Ascending aorta (tissue), 2 donors: ENCODE data around the gene TAF1C. TPM values are rescaled to one million over a fixed set of nuclear protein-coding genes. Genes with fewer than 3 reads are reported as not detected.

Experiments used
- DNase-seq, 2 donors: peaks; one replicate each; pipeline ENCODE4 v3.0.0-alpha.2; 2019; ENCODE audit warnings: low spot score in 2 of 2
- H3K27ac ChIP-seq, 2 donors: fragments of 200-600 bp; sonication (generic); one replicate each; pipeline ENCODE4 v1.5.1; 2016 to 2017; ENCODE audit warnings: mild to moderate bottlenecking in 1 of 2
- H3K27me3 ChIP-seq: fragments of 200-600 bp; sonication (generic); one replicate; pipeline ENCODE4 v1.5.1; 2017
- H3K36me3 ChIP-seq, 2 donors: fragments of 200-600 bp; sonication (generic); one replicate each; pipeline ENCODE4 v1.5.1; 2016
- H3K4me1 ChIP-seq, 2 donors: fragments of 200-600 bp; sonication (generic); one replicate each; pipeline ENCODE4 v1.5.1; 2016 to 2017; ENCODE audit warnings: mild to moderate bottlenecking in 1 of 2
- H3K4me3 ChIP-seq, 2 donors: fragments of 200-600 bp; sonication (generic); one replicate each; pipeline ENCODE4 v1.5.1; 2016 to 2017; ENCODE audit warnings: mild to moderate bottlenecking in 1 of 2
- H3K9me3 ChIP-seq, 2 donors: fragments of 200-600 bp; sonication (generic); one replicate each; pipeline ENCODE4 v1.5.1; 2016
- intact Hi-C: fragments of 100-400 bp; cut with DNase I; formaldehyde crosslinking; loops from one replicate; pipeline ENCODE4 v1.15.1; 2023
- total RNA-seq: library from RNA; depleted of rRNA; stranded (reverse); fragments of >200 nt; gene quantifications from one replicate; pipeline ENCODE4 v1.1.0, GENCODE V29; 2016
- TF ChIP-seq, protein P1 (sequence below), 3 experiments: fragments of 200-600 bp in 2 of 3; fragments of 450-650 bp in 1 of 3; sonication (generic) in 2 of 3; IDR thresholded peaks; one replicate each; pipeline ENCODE4 v1.5.1; 2016 to 2019; ENCODE audit warnings: antibody characterized with exemption in 3 of 3, mild to moderate bottlenecking in 1 of 3, moderate library complexity in 1 of 3

TAF1C gene, protein sequence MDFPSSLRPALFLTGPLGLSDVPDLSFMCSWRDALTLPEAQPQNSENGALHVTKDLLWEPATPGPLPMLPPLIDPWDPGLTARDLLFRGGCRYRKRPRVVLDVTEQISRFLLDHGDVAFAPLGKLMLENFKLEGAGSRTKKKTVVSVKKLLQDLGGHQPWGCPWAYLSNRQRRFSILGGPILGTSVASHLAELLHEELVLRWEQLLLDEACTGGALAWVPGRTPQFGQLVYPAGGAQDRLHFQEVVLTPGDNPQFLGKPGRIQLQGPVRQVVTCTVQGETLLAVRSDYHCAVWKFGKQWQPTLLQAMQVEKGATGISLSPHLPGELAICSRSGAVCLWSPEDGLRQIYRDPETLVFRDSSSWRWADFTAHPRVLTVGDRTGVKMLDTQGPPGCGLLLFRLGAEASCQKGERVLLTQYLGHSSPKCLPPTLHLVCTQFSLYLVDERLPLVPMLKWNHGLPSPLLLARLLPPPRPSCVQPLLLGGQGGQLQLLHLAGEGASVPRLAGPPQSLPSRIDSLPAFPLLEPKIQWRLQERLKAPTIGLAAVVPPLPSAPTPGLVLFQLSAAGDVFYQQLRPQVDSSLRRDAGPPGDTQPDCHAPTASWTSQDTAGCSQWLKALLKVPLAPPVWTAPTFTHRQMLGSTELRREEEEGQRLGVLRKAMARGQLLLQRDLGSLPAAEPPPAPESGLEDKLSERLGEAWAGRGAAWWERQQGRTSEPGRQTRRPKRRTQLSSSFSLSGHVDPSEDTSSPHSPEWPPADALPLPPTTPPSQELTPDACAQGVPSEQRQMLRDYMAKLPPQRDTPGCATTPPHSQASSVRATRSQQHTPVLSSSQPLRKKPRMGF
- 151 TPM for total RNA-seq

DNA sequence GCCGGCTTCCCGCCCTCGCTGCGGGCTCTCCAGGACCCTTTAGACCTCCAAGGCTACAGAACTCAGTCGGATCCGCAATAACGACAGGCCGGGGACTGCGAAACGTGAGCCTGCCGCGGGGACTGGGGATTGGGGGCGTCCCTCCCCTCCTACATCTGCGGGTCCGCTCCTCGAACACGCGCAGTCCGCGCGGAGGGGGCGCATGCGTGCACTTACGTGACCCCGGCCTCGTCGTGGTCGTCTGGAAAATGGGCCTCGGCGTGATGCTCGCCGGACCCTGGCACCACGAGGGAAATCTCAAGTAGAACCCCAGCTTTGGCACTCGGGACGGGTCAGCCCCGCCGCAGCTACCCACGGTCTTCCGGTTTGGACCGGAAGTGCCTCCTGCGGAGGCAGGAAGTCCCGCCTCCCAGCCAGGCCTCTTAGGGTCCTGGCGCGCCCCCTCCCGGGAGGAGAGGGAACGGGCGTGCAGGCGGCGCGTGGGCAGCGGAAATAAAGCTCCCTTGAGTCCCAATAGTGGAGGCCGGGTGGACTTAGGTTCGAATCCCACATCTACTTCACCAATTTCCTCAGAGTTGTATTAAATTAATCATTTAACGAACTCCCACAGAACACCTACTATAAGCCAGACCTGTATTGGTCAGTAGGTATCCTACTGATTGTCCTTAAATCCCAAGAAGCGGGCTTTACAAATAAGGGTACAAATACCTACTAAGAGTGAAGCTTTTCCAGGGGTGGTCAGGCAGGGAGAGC, at the start of gene TAF1C:
Gene TAF1C, minus strand, starts transcription at position 373 of the 753 bp plus-strand sequence. CDS start 2,069 bp downstream, outside the sequence.
- peak; percentile 71 to 97 for DNase-seq
- intact Hi-C loops = loop anchor here (1.0 to 10.0 kb wide), 6 partner anchors 42 to 262 kb away; partner anchors contain the start of genes DNAAF1, HSDL1 and MBTPS1
- Histone ChIP-seq H3K27ac (peak within 1 kb of the TSS; percentile 67 to 82), H3K4me1 (peaks cover 5 to 10% of the 10 kb centered on the region in 2 donors), H3K27me3 (no peaks in the 10 kb centered on the region), H3K4me3 (peak within 1 kb of the TSS; percentile 93 to 96), H3K36me3 (peaks cover 27 to 29% of the 10 kb centered on the region in 2 donors), H3K9me3 (no peaks in the 10 kb centered on the region)
- TF ChIP-seq, protein P1, sequence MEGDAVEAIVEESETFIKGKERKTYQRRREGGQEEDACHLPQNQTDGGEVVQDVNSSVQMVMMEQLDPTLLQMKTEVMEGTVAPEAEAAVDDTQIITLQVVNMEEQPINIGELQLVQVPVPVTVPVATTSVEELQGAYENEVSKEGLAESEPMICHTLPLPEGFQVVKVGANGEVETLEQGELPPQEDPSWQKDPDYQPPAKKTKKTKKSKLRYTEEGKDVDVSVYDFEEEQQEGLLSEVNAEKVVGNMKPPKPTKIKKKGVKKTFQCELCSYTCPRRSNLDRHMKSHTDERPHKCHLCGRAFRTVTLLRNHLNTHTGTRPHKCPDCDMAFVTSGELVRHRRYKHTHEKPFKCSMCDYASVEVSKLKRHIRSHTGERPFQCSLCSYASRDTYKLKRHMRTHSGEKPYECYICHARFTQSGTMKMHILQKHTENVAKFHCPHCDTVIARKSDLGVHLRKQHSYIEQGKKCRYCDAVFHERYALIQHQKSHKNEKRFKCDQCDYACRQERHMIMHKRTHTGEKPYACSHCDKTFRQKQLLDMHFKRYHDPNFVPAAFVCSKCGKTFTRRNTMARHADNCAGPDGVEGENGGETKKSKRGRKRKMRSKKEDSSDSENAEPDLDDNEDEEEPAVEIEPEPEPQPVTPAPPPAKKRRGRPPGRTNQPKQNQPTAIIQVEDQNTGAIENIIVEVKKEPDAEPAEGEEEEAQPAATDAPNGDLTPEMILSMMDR (IDR thresholded peaks at IDR 0.05) = peak; percentile 89 to 99 (median 98)

DNA sequence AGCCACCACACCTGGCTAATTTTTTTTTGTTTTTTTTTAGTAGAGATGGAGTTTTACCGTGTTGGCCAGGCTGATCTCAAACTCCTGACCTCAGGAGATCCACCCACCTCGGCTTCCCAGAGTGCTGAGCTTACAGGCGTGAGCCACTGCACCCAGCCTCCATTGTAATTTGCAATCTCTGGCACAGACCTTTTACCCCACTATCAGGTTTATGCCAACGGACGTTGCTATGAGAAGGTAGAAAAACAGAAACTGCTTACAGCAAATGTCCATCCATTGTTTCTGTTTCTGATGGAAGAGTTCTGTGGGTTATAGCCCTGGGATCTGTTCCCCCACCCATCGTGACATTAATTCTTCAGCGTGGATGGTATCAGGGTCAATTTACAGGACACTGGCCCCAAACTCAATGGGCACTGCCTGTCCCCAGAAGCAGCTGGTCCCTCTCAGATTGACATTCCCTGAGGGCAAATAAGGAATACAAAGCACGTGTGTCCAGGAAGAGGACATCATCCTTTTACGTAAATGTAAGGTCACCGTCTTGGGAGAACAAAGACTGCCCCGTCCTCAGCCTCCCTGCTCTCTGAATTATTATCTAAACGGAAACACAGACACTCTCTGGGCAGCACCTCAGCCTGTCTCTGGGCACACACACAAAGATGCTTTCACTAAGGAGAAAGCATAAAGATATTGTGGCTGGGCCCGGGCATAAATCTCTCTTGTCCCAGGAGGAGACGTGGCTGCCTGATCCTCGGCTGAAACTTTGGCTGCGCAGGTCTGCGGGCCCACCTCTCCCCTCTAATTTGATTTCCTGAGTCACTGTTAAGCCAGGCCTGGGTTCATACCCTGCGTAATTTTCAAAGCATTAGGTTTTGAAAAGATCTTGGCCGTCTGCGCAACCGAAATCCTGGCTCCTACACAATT, 47.7 kb upstream of the TAF1C start:
- H3K27me3 ChIP-seq = no peaks in the 10 kb centered on the region
- TF ChIP-seq, protein P1 (IDR thresholded peaks at IDR 0.05) = no peak
- H3K36me3 ChIP-seq = no peaks in the 10 kb centered on the region
- intact Hi-C loops = no loop called here
- DNase-seq = no peak
- no peaks in the 10 kb centered on the region for H3K9me3 ChIP-seq
- no peaks in the 10 kb centered on the region for H3K4me1 ChIP-seq
- peak overlapping the region in 1 of 2 donors; percentile 44 for H3K27ac ChIP-seq
- no peak overlapping the region for H3K4me3 ChIP-seq

DNA sequence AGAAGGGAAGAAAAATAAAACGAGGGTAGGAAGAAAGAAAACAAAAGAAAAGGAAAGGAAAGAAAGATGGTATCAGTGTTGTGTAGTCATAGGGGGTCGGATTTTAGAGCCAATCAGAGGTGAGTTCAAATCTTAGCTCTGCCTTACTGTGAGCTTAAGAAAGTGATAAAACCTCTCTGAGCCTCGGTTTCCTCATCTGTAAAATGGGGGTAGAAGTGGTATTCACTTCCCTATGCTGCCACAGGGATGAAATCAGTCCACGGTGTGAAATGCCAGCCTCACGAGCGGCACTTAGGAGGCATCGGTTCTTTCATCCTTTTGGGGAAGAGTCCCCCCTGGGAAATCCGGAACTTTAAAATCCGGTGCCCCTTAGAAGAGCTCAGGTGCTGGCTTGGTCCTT, 46.9 kb upstream of the TAF1C start:
- DNase-seq = no peak
- Histone ChIP-seq H3K4me1 (no peaks in the 10 kb centered on the region), H3K27ac (no peak overlapping the region), H3K9me3 (no peaks in the 10 kb centered on the region), H3K36me3 (no peaks in the 10 kb centered on the region), H3K27me3 (no peaks in the 10 kb centered on the region), H3K4me3 (no peak overlapping the region)
- TF ChIP-seq, protein P1 (IDR thresholded peaks at IDR 0.05) = no peak
- intact Hi-C loops = no loop called here

DNA sequence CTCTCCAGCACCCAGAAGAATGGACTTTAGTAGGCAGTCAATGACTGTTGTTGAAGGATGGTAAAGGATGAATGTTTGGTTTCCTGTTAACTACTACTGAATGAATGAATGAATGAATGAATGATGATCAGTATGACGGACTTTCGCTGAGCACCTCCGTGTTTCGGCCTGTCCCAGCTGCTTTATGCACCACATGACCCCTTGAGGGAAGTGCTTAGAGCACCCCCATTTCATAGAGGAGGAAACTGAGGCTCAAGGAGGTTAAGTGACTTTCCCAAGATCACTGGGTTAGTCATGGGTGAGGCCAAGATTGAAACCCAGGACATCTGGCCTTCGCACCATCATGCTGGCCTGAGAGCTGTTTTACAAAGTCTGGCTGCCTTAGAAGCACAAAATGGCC, 46.1 kb upstream of the TAF1C start:
- TF ChIP-seq, protein P1 (IDR thresholded peaks at IDR 0.05) = no peak
- H3K4me3 ChIP-seq = no peak overlapping the region
- H3K4me1 ChIP-seq = peaks cover 1 to 2% of the 10 kb centered on the region in 2 donors
- DNase-seq = no peak
- H3K27ac ChIP-seq = no peak overlapping the region
- H3K27me3 ChIP-seq = no peaks in the 10 kb centered on the region
- no peaks in the 10 kb centered on the region for H3K9me3 ChIP-seq
- H3K36me3 ChIP-seq = no peaks in the 10 kb centered on the region
- intact Hi-C loops = no loop called here
